T-cell (primary cell): ENCODE measurements around the gene KMT2B. TPM values are rescaled to one million over a fixed set of nuclear protein-coding genes. Genes with fewer than 3 reads are reported as not detected.
"Not testable (repeated sequence)": the region's sequence is repeated elsewhere in the genome, so short reads cannot be mapped to it uniquely, and the experiment has no call there.

ENCODE experiments used
- ATAC-seq, 4 experiments: fragments of 200-7000 bp in 3 of 4; fragments of 150-1000 bp in 1 of 4; cut with Tn5 transposase; replicated peaks in 1 of 4; 1 replicate in 3 of 4; 2 replicates in 1 of 4; pipeline ENCODE4 v1.10.0; 2021; ENCODE audit warnings: moderate library complexity in 3 of 4, mild to moderate bottlenecking in 2 of 4, moderate number of reproducible peaks in 1 of 4
- CTCF ChIA-PET, 2 donors: fragments of 300-600 bp; sonication (Branson Sonifier 250); formaldehyde crosslinking; loops; one replicate each; lab custom pipeline; 2022; ENCODE audit warnings: antibody characterized with exemption in 2 of 2; lab: Charles Lee
- POLR2A ChIA-PET, 2 donors: fragments of 300-600 bp; sonication (Branson Sonifier 250); formaldehyde crosslinking; loops; one replicate each; lab custom pipeline; 2022; ENCODE audit warnings: antibody characterized with exemption in 2 of 2; lab: Charles Lee
- DNase-seq, 35 experiments: peaks; one replicate each; pipeline versions ENCODE4 v3.0.0 to v3.0.0-alpha.2; 2013 to 2023
- H3K27ac ChIP-seq: one replicate; pipeline ENCODE4 v1.5.1; 2013; ENCODE audit warnings: low read length
- H3K27me3 ChIP-seq, 2 experiments: replicated peaks in 1 of 2; 1 replicate in 1 of 2; 2 replicates in 1 of 2; pipeline versions ENCODE4 v1.6.1 to v1.7.0; 2013; ENCODE audit warnings: low read length in 1 of 2, mixed read lengths in 1 of 2; ENCODE audit not compliant: control insufficient read depth in 2 of 2, insufficient read depth in 2 of 2; ENCODE audit errors: extremely low read depth in 1 of 2
- H3K36me3 ChIP-seq, 2 donors: 1 replicate in 1 of 2; 2 replicates in 1 of 2; pipeline versions ENCODE4 v1.6.1 to v1.7.0; 2013; ENCODE audit warnings: low read length in 1 of 2; ENCODE audit not compliant: control insufficient read depth in 2 of 2, insufficient read depth in 1 of 2; ENCODE audit errors: extremely low read depth in 1 of 2
- H3K4me1 ChIP-seq, 2 experiments: 1 replicate in 1 of 2; 2 replicates in 1 of 2; pipeline versions ENCODE4 v1.6.1 to v1.7.0; 2013; ENCODE audit warnings: low read length in 2 of 2, mixed read lengths in 1 of 2; ENCODE audit not compliant: insufficient read depth in 2 of 2, control insufficient read depth in 1 of 2; ENCODE audit errors: extremely low read depth in 1 of 2
- H3K4me3 ChIP-seq, 2 donors: 1 replicate in 1 of 2; 2 replicates in 1 of 2; pipeline versions ENCODE4 v1.5.1 to v1.7.0; 2013; ENCODE audit warnings: mild to moderate bottlenecking in 2 of 2, low read length in 1 of 2, moderate library complexity in 1 of 2; ENCODE audit not compliant: control insufficient read depth in 1 of 2; ENCODE audit errors: extremely low read depth in 1 of 2
- H3K9me3 ChIP-seq: 2 replicates; pipeline ENCODE4 v1.7.0; 2013
- H3K27ac Mint-ChIP-seq, 2 donors: one replicate each; pipeline ENCODE4 v1.8.0; 2020 to 2021; ENCODE audit warnings: mild to moderate bottlenecking in 2 of 2, mixed read lengths in 2 of 2
- H3K27me3 Mint-ChIP-seq, 2 donors: one replicate each; pipeline ENCODE4 v1.8.0; 2021 to 2022; ENCODE audit warnings: mixed read lengths in 2 of 2
- H3K36me3 Mint-ChIP-seq: one replicate; pipeline ENCODE4 v1.8.0; 2021; ENCODE audit warnings: mixed read lengths
- H3K4me1 Mint-ChIP-seq, 3 donors: one replicate each; pipeline ENCODE4 v1.8.0; 2020 to 2022; ENCODE audit warnings: mixed read lengths in 3 of 3, mild to moderate bottlenecking in 1 of 3
- H3K4me3 Mint-ChIP-seq, 3 donors: one replicate each; pipeline ENCODE4 v1.8.0; 2020 to 2022; ENCODE audit warnings: mild to moderate bottlenecking in 3 of 3, mixed read lengths in 3 of 3, moderate library complexity in 3 of 3
- H3K9me3 Mint-ChIP-seq, 3 donors: one replicate each; pipeline ENCODE4 v1.8.0; 2020 to 2022; ENCODE audit warnings: mixed read lengths in 3 of 3
- WGBS: methylation state at CpG from one replicate; pipeline ENCODE4 v1.1.5; 2013; ENCODE audit warnings: missing lambda C conversion rate; ENCODE audit not compliant: insufficient coverage; 5-methylcytosine and 5-hydroxymethylcytosine counted together
- total RNA-seq, 35 experiments: library from RNA in 6 of 35; stranded (reverse) in 6 of 35; fragments of 120-200 nt in 1 of 35; gene quantifications; one replicate each; pipeline versions ENCODE4 v1.2.1 to v1.2.4 and lab custom pipeline; 2013 to 2026

The KMT2B gene
- total RNA-seq, 5 donors from 2014 or later (not counting 1 experiment from before 2014, with no cell fraction given), result 76.4 to 107 (median 92.5) TPM

- H3K36me3 ChIP-seq, result peaks cover 49 to 85% of the 10 kb centered on the region in 2 donors
- H3K4me3 ChIP-seq, H3K9me3 Mint-ChIP-seq, H3K27me3 Mint-ChIP-seq, H3K4me3 Mint-ChIP-seq, CTCF ChIA-PET, H3K27me3 ChIP-seq, ATAC-seq, DNase-seq, H3K9me3 ChIP-seq, H3K27ac ChIP-seq: not testable (repeated sequence)
- POLR2A ChIA-PET, result interaction anchor here in 1 of 2 donors (1.2 kb wide), 1 partner anchor 24 kb away, joined by 3 read pairs; no protein-coding TSS in a partner anchor
- H3K4me1 ChIP-seq, result peaks cover 0 to 12% of the 10 kb centered on the region in 2 experiments
- Mint-ChIP-seq H3K27ac (peak overlapping the region in 1 of 2 donors; percentile 28), H3K4me1 (peaks cover 16 to 20% (median 19%) of the 10 kb centered on the region in 3 donors), H3K36me3 (peaks cover 55% of the 10 kb centered on the region)
- WGBS, result 94% methylated on average over 7 of the region's 7 CpGs
These were observed 6.3 kb downstream of the KMT2B start for GRCh38 chr19:35724132-35724531.

GRCh38 chr19:35724560-35724959 is 6.8 kb downstream of the KMT2B start:
- no peaks in the 10 kb centered on the region for H3K27me3 Mint-ChIP-seq
- 98% methylated on average over 9 of the region's 12 CpGs for WGBS
- Histone ChIP-seq H3K9me3 (no peaks in the 10 kb centered on the region), H3K4me3 (no peak overlapping the region), H3K4me1 (peaks cover 0 to 8% of the 10 kb centered on the region in 2 experiments), H3K27ac (no peak overlapping the region), H3K36me3 (peaks cover 49 to 89% of the 10 kb centered on the region in 2 donors), H3K27me3 (no peaks in the 10 kb centered on the region)
- peaks cover 12 to 16% (median 15%) of the 10 kb centered on the region in 3 donors for H3K4me1 Mint-ChIP-seq
- no peaks in the 10 kb centered on the region for H3K9me3 Mint-ChIP-seq
- H3K4me3 Mint-ChIP-seq, result no peak overlapping the region
- ATAC-seq (no peak), DNase-seq (no peak)
- CTCF ChIA-PET, result no interaction called here
- H3K27ac Mint-ChIP-seq, result peak overlapping the region in 1 of 2 donors; percentile 28
- POLR2A ChIA-PET, result interaction anchor here in 1 of 2 donors (1.2 kb wide), 1 partner anchor 23 kb away, joined by 3 read pairs; no protein-coding TSS in a partner anchor
- H3K36me3 Mint-ChIP-seq, result peaks cover 57% of the 10 kb centered on the region

DNA sequence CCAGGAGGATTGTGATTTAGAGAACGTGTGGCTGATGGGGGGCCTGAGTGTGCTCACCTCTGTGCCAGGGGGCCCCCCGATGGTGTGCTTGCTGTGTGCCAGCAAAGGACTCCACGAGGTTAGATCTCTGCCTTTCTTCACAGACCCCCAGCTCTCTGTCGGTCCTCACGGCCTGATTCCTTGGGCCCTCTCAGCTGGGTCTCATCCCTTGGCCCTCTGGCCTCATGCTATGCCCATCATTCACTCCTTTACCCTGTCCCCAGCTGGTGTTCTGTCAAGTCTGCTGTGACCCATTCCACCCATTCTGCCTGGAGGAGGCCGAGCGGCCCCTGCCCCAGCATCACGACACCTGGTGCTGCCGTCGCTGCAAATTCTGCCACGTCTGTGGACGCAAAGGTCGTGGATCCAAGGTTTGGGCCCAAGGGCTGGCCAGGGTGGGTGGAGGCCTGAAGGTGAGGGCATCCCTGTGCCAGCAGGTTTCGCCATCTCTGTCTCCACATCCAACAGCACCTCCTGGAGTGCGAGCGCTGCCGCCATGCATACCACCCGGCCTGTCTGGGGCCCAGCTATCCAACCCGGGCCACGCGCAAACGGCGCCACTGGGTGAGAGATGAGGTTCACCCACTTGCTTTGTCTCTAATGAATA is 7.5 kb downstream of the KMT2B start:
- 96% methylated on average over 13 of the region's 23 CpGs for WGBS
- Mint-ChIP-seq H3K27ac (no peak overlapping the region), H3K9me3 (no peaks in the 10 kb centered on the region), H3K27me3 (no peaks in the 10 kb centered on the region), H3K4me3 (no peak overlapping the region), H3K4me1 (peaks cover 11% of the 10 kb centered on the region in 3 donors), H3K36me3 (peaks cover 61% of the 10 kb centered on the region)
- CTCF ChIA-PET, result no interaction called here
- Histone ChIP-seq H3K4me1 (peaks cover 0 to 2% of the 10 kb centered on the region in 2 experiments), H3K27ac (no peak overlapping the region), H3K9me3 (no peaks in the 10 kb centered on the region), H3K4me3 (no peak overlapping the region), H3K36me3 (peaks cover 52 to 93% of the 10 kb centered on the region in 2 donors), H3K27me3 (no peaks in the 10 kb centered on the region)
- ATAC-seq, result no peak
- POLR2A ChIA-PET, result interaction anchor here in 1 of 2 donors (0.5 kb wide), 1 partner anchor 73 kb away, joined by 7 read pairs; no protein-coding TSS in a partner anchor
- no peak for DNase-seq

DNA sequence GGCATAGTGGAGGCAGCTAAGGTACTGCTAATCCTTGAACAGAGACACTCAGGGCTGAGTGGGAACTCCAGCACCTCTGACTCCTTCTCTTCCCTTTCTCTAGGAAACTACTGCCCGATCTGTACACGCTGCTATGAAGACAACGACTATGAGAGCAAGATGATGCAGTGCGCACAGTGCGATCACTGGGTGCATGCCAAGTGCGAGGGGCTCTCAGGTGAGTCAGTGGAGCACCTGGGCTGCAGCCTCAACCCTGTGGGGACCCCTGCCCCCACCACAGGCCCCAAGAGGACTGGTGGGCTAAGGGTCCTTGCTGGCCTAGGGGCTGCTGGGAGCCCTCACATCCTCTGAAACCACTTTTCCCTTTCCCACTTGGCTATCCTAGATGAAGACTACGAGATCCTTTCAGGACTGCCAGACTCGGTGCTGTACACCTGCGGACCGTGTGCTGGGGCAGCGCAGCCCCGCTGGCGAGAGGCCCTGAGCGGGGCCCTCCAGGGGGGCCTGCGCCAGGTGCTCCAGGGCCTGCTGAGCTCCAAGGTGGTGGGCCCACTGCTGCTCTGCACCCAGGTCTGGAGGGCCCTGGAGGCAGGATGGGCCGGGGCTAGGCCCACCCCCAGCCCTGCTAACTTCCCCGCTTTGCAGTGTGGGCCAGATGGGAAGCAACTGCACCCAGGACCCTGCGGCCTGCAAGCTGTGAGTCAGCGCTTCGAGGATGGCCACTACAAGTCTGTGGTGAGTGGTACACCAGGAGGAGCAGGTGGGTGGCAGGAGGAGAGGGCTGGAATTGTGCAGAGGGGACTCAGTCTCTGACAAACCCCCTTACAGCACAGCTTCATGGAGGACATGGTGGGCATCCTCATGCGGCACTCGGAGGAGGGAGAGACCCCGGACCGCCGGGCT is 9.5 kb downstream of the KMT2B start:
- no peak for DNase-seq
- Mint-ChIP-seq H3K27me3 (no peaks in the 10 kb centered on the region), H3K9me3 (no peaks in the 10 kb centered on the region), H3K4me1 (peaks cover 0 to 18% (median 5%) of the 10 kb centered on the region in 3 donors), H3K27ac (no peak overlapping the region), H3K36me3 (peaks cover 64% of the 10 kb centered on the region), H3K4me3 (no peak overlapping the region)
- Histone ChIP-seq H3K4me1 (no peaks in the 10 kb centered on the region), H3K36me3 (peaks cover 47 to 99% of the 10 kb centered on the region in 2 donors), H3K4me3 (no peak overlapping the region), H3K9me3 (no peaks in the 10 kb centered on the region), H3K27me3 (no peaks in the 10 kb centered on the region), H3K27ac (no peak overlapping the region)
- 98% methylated on average over 17 of the region's 25 CpGs for WGBS
- ChIA-PET POLR2A (interaction anchor here in 1 of 2 donors (0.7 kb wide), 1 partner anchor 127 kb away, joined by 8 read pairs; no protein-coding TSS in a partner anchor), CTCF (interaction anchor here in 1 of 2 donors (0.7 kb wide), 1 partner anchor 125 kb away, joined by 3 read pairs; the partner anchor contains the start of gene NPHS1)
- no peak for ATAC-seq

DNA sequence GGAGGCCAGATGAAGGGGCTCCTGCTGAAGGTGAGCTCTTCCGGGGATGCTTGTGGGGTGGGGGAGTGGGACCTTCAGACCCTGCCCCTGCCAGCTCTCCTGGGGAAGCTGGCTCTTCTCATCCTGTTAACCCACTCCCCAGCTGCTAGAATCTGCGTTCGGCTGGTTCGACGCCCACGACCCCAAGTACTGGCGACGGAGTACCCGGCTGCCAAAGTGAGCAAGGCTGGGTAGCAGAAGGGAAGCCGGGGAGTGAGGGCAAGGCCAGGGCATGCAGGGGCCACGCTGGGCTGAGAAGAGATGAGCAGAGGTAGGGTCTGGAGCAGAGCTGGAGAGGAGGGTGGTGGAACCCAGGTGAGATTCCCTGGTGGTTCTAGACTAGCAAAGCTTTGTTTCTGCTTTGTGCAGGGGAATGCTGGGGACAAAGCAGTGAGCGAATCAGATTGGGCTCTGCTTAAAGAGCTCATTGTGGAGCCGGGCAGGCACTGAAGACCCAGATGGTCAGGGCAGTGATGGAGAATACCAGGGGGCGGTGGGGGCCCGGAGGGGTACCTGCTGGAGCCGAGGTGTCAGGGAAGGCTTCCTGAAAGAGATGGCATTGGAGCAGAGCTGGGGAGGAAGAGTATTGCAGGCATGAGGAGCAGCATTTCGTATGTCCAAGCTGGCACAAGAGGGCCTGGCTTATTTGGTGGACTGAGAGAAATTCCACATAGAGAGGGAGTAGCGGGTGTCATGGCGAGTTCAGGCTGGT is 10.3 kb downstream of the KMT2B start:
- CTCF ChIA-PET, result interaction anchor here in 1 of 2 donors (0.7 kb wide), 1 partner anchor 124 kb away, joined by 3 read pairs; the partner anchor contains the start of gene NPHS1
- Mint-ChIP-seq H3K9me3 (no peaks in the 10 kb centered on the region), H3K27ac (no peak overlapping the region), H3K27me3 (no peaks in the 10 kb centered on the region), H3K4me1 (peaks cover 0 to 18% (median 2%) of the 10 kb centered on the region in 3 donors), H3K36me3 (peaks cover 60% of the 10 kb centered on the region), H3K4me3 (no peak overlapping the region)
- Histone ChIP-seq H3K27ac (no peak overlapping the region), H3K4me1 (no peaks in the 10 kb centered on the region), H3K27me3 (no peaks in the 10 kb centered on the region), H3K36me3 (peaks cover 41 to 98% of the 10 kb centered on the region in 2 donors), H3K9me3 (no peaks in the 10 kb centered on the region), H3K4me3 (no peak overlapping the region)
- WGBS, result 97% methylated on average over 17 of the region's 19 CpGs
- ATAC-seq (no peak), DNase-seq (no peak)
- POLR2A ChIA-PET, result no interaction called here
